ENCODE data around the gene ZNF536.

ZNF536 gene

GRCh38 chr19:30366282-30366681 lies 5.9 kb upstream of the ZNF536 start:
- no peak for DNase-seq
- Mint-ChIP-seq H3K27ac (no peak overlapping the region), H3K9me3 (no peaks in the 10 kb centered on the region), H3K36me3 (ENCODE audit: low read depth) (no peaks in the 10 kb centered on the region), H3K27me3 (peaks cover 2% of the 10 kb centered on the region), H3K4me1 (ENCODE audit: low read depth) (no peaks in the 10 kb centered on the region), H3K4me3 (no peak overlapping the region)

- no peak for DNase-seq
Measured at GRCh38 chr19:30367006-30367405, 5.2 kb upstream of the ZNF536 start.

GRCh38 chr19:30367421-30367820 lies 4.8 kb upstream of the ZNF536 start:
- no peaks in the 10 kb centered on the region for H3K4me1 Mint-ChIP-seq (ENCODE audit: low read depth)
- H3K27me3 Mint-ChIP-seq: peaks cover 8% of the 10 kb centered on the region
- no peaks in the 10 kb centered on the region for H3K36me3 Mint-ChIP-seq (ENCODE audit: low read depth)
- no peak for DNase-seq
- no peak overlapping the region for H3K27ac Mint-ChIP-seq
- H3K4me3 Mint-ChIP-seq: no peak overlapping the region
- no peaks in the 10 kb centered on the region for H3K9me3 Mint-ChIP-seq

More at GRCh38 chr19:30367006-30367405, 5.2 kb upstream of the ZNF536 start:
- Mint-ChIP-seq H3K36me3 (ENCODE audit: low read depth) (no peaks in the 10 kb centered on the region), H3K27me3 (peaks cover 4% of the 10 kb centered on the region), H3K4me1 (ENCODE audit: low read depth) (no peaks in the 10 kb centered on the region), H3K27ac (no peak overlapping the region), H3K9me3 (no peaks in the 10 kb centered on the region), H3K4me3 (no peak overlapping the region)

- H3K27me3 Mint-ChIP-seq: peaks cover 17% of the 10 kb centered on the region
- H3K4me3 Mint-ChIP-seq: no peak overlapping the region
- H3K36me3 Mint-ChIP-seq (ENCODE audit: low read depth): no peaks in the 10 kb centered on the region
- H3K27ac Mint-ChIP-seq: no peak overlapping the region
- no peak for DNase-seq
- no peaks in the 10 kb centered on the region for H3K4me1 Mint-ChIP-seq (ENCODE audit: low read depth)
- no peaks in the 10 kb centered on the region for H3K9me3 Mint-ChIP-seq
Measured at GRCh38 chr19:30369833-30370232, 2.4 kb upstream of the ZNF536 start.

GRCh38 chr19:30371161-30371836 lies 885 bp upstream of the ZNF536 start:
- Mint-ChIP-seq H3K9me3 (no peaks in the 10 kb centered on the region), H3K4me1 (ENCODE audit: low read depth) (peaks cover 5% of the 10 kb centered on the region), H3K36me3 (ENCODE audit: low read depth) (no peaks in the 10 kb centered on the region), H3K4me3 (no peak overlapping the region), H3K27ac (no peak overlapping the region), H3K27me3 (peaks cover 27% of the 10 kb centered on the region)
- no peak for DNase-seq

DNA sequence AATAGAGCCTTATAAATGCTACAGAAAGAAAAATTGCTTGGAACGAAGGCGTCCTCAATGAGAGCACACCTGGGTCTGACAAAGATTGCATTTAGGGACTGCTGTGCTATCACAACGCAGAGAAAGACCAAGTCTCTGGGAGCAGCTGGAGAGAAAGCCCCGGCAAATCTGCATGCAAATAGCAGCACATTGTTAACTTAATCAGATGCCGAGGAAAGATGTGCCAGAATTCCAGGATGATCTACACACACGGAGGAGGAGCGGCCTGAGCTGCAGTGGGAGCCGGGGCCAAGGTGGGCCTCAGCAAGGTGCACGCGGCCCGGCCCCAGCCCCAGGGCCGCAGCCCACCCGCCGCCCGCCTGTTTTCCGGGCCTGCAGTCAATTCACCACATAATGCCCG lies 1.4 kb downstream of the ZNF536 start:
- Mint-ChIP-seq H3K4me1 (ENCODE audit: low read depth) (peaks cover 5% of the 10 kb centered on the region), H3K27me3 (peaks cover 37% of the 10 kb centered on the region), H3K9me3 (no peaks in the 10 kb centered on the region), H3K36me3 (ENCODE audit: low read depth) (no peaks in the 10 kb centered on the region), H3K27ac (no peak overlapping the region), H3K4me3 (no peak overlapping the region)
- no peak for DNase-seq

GRCh38 chr19:30374539-30374864 lies 2.3 kb downstream of the ZNF536 start:
- DNase-seq: no peak
- Mint-ChIP-seq H3K27me3 (peaks cover 37% of the 10 kb centered on the region), H3K4me3 (no peak overlapping the region), H3K36me3 (ENCODE audit: low read depth) (no peaks in the 10 kb centered on the region), H3K27ac (no peak overlapping the region), H3K9me3 (no peaks in the 10 kb centered on the region), H3K4me1 (ENCODE audit: low read depth) (peaks cover 5% of the 10 kb centered on the region)

GRCh38 chr19:30374865-30375552 lies 2.8 kb downstream of the ZNF536 start:
- Mint-ChIP-seq H3K36me3 (ENCODE audit: low read depth) (no peaks in the 10 kb centered on the region), H3K27ac (no peak overlapping the region), H3K4me3 (no peak overlapping the region), H3K4me1 (ENCODE audit: low read depth) (peaks cover 5% of the 10 kb centered on the region), H3K9me3 (no peaks in the 10 kb centered on the region), H3K27me3 (peaks cover 37% of the 10 kb centered on the region)
- DNase-seq: no peak

DNA sequence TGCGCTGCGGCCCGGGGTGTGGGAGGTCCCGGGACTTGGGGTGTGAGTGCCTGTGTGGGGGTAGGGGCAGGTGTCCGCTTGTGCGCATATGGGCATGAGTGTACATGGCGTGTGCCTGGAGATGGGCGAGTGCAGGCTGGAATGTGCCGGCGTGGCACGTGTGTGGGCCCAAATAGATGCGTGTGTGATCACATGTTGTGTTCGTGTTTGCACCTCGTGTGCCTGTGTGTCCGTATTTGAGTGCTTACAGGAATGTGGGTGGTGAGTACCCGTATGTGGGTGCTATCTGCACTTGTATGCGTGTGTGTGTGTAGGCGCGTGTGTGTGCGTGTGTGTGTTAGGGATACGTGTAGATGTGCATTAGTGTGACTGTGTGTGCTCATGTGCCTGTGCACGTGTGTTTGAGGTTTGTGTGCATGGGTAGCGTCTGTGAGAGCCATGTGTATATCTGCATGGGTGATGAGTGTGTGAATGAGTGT lies 3.4 kb downstream of the ZNF536 start:
- Mint-ChIP-seq H3K9me3 (no peaks in the 10 kb centered on the region), H3K4me1 (ENCODE audit: low read depth) (peaks cover 5% of the 10 kb centered on the region), H3K27me3 (peaks cover 37% of the 10 kb centered on the region), H3K4me3 (no peak overlapping the region), H3K36me3 (ENCODE audit: low read depth) (no peaks in the 10 kb centered on the region), H3K27ac (no peak overlapping the region)
- DNase-seq: no peak

GRCh38 chr19:30376272-30376671 lies 4.1 kb downstream of the ZNF536 start:
- H3K27me3 Mint-ChIP-seq: peaks cover 37% of the 10 kb centered on the region
- no peak overlapping the region for H3K4me3 Mint-ChIP-seq
- DNase-seq: no peak
- H3K36me3 Mint-ChIP-seq (ENCODE audit: low read depth): no peaks in the 10 kb centered on the region
- peaks cover 5% of the 10 kb centered on the region for H3K4me1 Mint-ChIP-seq (ENCODE audit: low read depth)
- no peaks in the 10 kb centered on the region for H3K9me3 Mint-ChIP-seq
- no peak overlapping the region for H3K27ac Mint-ChIP-seq

DNA sequence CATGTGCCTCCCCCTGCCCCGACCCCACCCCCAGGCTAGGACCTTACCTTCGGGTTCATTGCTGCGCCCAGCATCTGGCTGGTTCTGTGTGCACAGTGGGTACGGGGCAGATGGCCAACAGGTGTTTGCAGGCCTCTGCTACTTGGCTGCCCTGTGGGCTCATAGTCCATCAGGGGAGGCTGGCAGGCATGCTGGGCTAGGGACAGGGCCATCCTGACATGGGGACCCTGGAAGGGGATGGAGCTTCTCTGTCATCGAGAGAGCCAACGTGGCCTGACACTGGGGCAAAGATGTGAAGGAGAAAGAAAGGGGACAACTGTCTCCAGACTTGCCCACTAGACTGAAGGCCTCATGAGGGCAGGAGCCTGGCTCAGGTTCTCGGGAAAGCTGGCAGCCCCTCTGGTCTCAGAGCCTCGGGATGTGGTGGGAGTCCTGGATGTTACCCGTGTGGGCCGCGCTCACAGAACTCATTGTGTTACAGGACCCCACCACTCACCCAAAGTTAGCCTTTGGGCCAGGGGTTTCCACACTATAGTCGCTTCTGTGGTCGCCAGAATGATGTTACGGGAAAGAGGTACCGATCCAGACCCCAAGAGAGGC lies 4.7 kb downstream of the ZNF536 start:
- no peak for DNase-seq
- Mint-ChIP-seq H3K4me1 (ENCODE audit: low read depth) (peaks cover 5% of the 10 kb centered on the region), H3K36me3 (ENCODE audit: low read depth) (no peaks in the 10 kb centered on the region), H3K4me3 (no peak overlapping the region), H3K9me3 (no peaks in the 10 kb centered on the region), H3K27ac (no peak overlapping the region), H3K27me3 (peaks cover 36% of the 10 kb centered on the region)

- Mint-ChIP-seq H3K27me3 (peaks cover 22% of the 10 kb centered on the region), H3K4me3 (no peak overlapping the region), H3K27ac (no peak overlapping the region), H3K36me3 (ENCODE audit: low read depth) (no peaks in the 10 kb centered on the region), H3K4me1 (ENCODE audit: low read depth) (peaks cover 5% of the 10 kb centered on the region), H3K9me3 (no peaks in the 10 kb centered on the region)
- DNase-seq: no peak
Measured at GRCh38 chr19:30378701-30379100, 6.5 kb downstream of the ZNF536 start.

GRCh38 chr19:30379841-30380610 lies 7.8 kb downstream of the ZNF536 start:
- H3K4me3 Mint-ChIP-seq: no peak overlapping the region
- H3K36me3 Mint-ChIP-seq (ENCODE audit: low read depth): no peaks in the 10 kb centered on the region
- H3K4me1 Mint-ChIP-seq (ENCODE audit: low read depth): peaks cover 5% of the 10 kb centered on the region
- H3K27me3 Mint-ChIP-seq: peaks cover 20% of the 10 kb centered on the region
- no peak overlapping the region for H3K27ac Mint-ChIP-seq
- no peaks in the 10 kb centered on the region for H3K9me3 Mint-ChIP-seq
- DNase-seq: no peak

GRCh38 chr19:30381366-30381765 lies 9.2 kb downstream of the ZNF536 start:
- DNase-seq: no peak
- Mint-ChIP-seq H3K27ac (no peak overlapping the region), H3K4me3 (no peak overlapping the region), H3K27me3 (peaks cover 13% of the 10 kb centered on the region), H3K4me1 (ENCODE audit: low read depth) (no peaks in the 10 kb centered on the region), H3K36me3 (ENCODE audit: low read depth) (no peaks in the 10 kb centered on the region), H3K9me3 (no peaks in the 10 kb centered on the region)

All from activated T-cell treated with anti-CD3 and anti-CD28 coated beads, Interleukin-2, amount 50 U/mL, for 24 hours (primary cell).